Measurements from ENCODE around the gene BABAM2.

- TF ChIP-seq ELF4 (IDR thresholded peaks at IDR 0.05) (no peak), CTBP1 (IDR thresholded peaks at IDR 0.05; ENCODE audit: borderline replicate concordance) (no peak), FOXA1 (IDR thresholded peaks at IDR 0.05) (no peak)
Measured at GRCh38 chr2:28252311-28252710, 361.8 kb downstream of the BABAM2 start.

Data from HEK293T (cell line).